DMS79 (cell line): Measurements from ENCODE around the gene VTI1A.
"Not testable (repeated sequence)": the region's sequence is repeated elsewhere in the genome, so short reads cannot be mapped to it uniquely, and the experiment has no call there.

Experiments used
- DNase-seq: peaks from one replicate; lab custom pipeline; 2025; lab: John Stamatoyannopoulos, UW

Gene VTI1A

GRCh38 chr10:112588225-112588990 lies 141.4 kb downstream of the VTI1A start:
- DNase-seq, result no peak

DNA sequence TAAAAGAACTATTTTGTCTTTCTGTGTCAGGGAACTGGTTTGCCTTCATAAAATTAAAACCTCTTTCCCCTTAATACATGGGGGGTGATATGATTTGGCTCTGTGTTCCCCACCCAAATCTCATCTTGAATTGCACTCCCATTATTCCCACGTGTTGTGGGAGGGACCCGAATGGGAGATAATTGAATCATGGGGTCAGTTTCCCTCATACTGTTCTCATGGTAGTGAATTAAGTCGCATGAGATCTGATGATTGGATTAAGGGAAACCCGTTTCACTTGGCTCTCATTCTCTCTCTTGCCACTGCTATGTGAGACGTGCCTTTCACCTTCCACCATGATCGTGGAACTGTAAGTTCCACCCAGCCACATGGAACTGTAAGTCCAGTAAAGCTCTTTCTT lies 142.1 kb downstream of the VTI1A start:
- no peak for DNase-seq

GRCh38 chr10:112590786-112591185 lies 143.8 kb downstream of the VTI1A start:
- DNase-seq, result not testable (repeated sequence)

DNA sequence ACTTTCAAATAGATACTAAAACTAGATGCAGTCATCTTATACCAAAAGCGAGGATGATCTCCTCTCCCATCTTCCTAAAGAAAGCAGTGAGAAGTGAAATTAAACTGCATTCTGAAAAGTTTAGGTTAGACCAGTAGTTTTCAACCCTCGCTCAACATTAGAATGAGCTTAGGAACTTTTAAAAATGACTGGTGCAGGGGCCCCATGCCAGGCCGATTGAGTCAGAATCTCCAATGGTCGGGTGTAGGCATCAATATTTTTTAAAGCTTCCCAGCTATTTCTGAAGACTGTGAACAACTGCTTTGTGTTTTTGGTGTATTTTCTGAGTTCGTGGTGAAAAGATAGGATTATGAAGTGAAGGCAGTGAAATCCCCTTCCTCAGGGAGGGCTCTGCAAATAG lies 146.0 kb downstream of the VTI1A start:
- DNase-seq, result no peak

- no peak for DNase-seq
Observed at GRCh38 chr10:112601214-112602090, 154.4 kb downstream of the VTI1A start.

GRCh38 chr10:112603062-112603461 lies 156.0 kb downstream of the VTI1A start:
- no peak for DNase-seq

DNA sequence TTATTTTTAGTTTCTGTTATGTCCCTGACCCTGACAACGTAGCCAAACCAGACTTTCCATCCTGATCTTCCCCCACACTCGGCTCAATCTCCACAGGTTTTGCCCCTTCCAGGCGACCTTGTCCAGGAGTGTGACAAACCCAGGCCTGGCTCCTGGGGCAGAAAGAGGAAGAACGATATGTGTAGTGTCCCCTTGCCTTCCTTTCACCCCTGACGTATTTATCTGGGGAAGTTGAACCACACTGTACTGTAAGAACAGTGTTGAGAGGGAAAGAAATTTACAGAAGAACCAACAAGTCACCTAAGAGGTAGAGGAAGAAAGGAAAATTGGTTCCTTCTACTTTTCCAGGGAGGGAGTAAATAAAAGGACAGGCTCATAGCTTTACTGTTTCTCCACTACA lies 158.0 kb downstream of the VTI1A start:
- DNase-seq, result no peak

DNA sequence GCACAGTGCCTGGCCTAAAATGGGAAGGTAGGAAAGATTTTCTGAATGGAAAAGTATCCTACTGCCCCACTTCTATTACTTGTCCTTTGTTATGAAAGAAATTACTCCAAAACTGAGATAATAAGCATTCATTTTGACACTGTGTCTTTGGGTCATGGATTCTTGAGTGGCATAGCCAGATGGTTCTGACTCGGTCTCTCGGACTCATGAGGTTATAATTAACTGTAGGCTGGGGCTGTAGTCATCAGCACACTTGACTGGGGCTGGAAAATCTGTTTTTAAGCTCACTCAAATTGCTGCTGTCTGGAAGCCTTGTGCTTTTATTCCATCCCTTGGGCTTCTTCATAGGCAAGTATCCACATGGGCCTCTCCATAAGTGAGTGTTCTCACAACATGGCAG lies 160.5 kb downstream of the VTI1A start:
- no peak for DNase-seq

DNA sequence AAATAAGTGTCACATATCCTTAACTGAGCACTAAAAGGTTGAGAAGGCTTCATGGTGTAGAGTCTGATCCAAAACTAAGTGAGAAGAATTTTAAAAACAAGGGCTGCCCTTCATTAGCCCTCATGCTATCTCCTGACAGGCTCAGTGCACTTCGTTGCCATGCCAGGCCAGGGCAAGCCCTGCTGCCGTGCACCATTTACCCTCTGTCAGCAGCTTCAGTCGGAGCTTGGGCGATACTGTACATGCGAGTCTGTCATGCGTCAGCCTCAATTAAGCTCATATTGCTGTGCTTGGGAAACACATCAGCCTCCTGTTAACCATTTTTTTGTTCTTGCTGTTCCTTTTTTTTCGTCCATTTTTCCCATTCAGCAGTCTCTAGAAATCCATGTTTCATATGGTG lies 166.6 kb downstream of the VTI1A start:
- DNase-seq, result no peak

GRCh38 chr10:112614072-112614471 lies 167.1 kb downstream of the VTI1A start:
- DNase-seq, result no peak

GRCh38 chr10:112614586-112614985 lies 167.6 kb downstream of the VTI1A start:
- no peak for DNase-seq

DNA sequence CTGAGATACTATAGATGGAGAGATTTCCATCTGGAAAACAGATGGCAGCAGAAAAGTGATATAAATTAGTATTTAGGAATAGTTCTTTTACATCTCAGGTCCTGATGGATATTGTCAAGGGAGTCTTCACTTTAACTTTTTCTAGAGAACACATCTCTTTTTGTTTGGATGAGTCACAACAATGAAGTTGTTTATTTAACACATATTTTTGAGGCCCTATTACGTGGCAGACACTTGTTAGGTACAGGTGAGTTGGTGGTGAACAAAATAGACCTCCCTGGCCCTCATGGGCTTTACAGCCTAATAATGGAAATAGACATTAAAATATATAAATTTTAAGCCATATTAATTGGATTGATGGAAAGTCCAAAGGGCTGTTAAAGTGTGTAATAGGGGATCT lies 168.3 kb downstream of the VTI1A start:
- no peak for DNase-seq

DNA sequence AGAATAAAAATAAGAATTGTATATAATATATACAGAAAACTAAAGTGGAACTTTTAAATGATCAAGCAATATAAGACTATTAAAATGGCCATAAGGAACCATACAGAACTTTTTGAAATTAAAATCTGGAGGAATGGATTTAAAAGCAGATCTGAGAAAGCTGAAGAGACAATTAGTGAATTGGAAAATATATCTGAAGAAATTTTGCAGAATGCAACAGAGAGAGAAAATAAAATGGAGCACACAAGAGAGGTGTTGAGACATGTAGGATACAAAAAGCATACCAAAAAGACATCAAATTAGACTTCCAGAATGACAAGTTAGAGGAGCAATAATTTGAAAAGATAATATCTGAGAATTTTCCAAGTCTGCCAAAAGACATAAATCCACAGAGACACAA lies 169.6 kb downstream of the VTI1A start:
- no peak for DNase-seq

- DNase-seq, result no peak
Observed at GRCh38 chr10:112618814-112619213, 171.8 kb downstream of the VTI1A start.

DNA sequence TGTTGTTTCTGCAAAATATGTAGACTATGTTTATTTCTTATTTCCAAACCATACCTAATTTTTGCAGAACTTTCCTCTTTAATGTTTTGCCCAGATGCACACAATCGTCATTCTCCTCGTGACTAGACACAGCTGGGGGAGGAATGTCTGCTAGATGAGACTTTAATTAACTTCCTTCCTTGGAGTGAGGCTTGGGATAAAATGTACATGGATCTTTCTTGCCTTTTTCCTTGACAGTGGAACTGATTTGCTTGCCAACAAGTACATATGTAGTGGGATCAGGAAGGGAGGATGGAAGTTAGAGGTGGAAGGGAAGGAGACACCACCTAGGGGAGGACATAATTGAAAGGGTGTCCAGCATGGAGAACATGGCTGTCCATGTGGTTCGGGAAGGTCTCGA lies 172.5 kb downstream of the VTI1A start:
- DNase-seq, result no peak

GRCh38 chr10:112622786-112623185 lies 175.8 kb downstream of the VTI1A start:
- no peak for DNase-seq

- no peak for DNase-seq
Observed at GRCh38 chr10:112624546-112625048, 177.6 kb downstream of the VTI1A start.

DNA sequence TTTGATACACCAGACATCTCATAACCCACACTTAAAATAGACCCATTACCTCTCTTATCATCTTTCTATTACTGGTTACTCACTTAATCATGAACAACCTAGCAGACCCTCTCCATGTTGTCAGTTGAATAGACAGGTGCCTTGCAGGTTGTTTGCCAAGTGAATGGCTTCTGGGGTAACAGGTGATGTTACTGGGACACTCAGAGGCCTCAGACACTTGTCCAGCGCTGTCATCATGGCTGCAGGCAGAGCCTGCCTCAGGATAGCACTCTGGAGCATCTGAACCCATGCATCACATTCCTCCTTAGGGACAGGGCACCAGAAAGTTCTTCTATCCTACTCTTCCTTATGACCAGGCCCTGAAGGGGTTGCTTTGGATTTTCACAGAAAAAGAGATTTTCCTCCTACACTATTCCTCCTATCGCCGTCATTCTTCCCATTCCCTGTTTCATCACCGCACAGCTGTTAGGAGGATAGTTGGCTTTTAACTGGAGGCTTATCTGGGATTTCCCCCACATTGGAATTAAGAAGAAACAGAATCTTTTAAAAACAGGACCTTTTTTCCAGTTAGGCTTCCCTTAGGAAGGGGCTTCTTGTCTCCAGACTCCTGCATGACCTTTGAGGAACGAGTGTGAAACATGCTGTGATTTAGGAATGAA lies 182.1 kb downstream of the VTI1A start:
- DNase-seq, result no peak

DNA sequence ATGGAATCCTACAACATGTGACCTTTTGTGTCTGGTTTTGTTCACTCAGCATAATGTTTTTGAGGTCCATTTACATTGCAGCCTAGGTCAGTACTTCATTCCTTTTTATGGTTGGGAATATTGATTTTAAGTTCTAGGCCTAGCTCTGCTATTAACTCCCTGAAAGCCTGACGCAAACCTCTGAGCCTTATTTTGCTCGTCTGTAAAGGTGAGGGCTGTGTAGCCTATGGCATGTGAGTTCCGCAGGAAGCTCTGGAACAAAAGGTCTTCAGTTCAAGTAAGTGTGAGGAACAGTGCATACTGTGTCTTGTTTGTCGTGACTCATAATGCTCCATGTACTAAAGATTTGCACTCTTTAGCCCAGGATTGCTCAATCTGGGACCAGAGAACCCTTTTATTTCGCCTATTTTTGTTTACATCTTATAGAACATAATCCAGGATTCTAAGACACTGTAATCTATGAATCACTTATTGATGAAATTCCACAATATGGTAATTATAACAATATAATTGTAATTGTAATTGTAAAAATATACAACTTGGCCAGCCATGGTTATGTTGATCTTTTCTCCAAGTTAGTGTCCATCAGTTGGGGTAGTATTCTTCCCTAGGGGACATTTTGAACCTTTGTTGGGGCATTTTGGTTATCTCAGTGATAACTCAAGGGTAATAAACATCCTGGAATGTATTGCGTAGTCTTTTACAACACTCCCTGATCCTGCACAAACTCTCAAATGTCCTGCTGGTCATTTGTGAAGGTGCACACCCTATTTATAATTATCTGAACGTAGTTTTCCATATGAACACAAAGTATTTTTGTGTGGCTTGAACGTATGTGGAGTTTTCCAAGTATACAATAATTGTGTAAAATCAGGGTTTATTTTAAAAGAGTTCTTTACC lies 184.7 kb downstream of the VTI1A start:
- DNase-seq, result no peak

- no peak for DNase-seq
Observed at GRCh38 chr10:112634096-112634830, 187.2 kb downstream of the VTI1A start.

GRCh38 chr10:112637901-112638300 lies 190.9 kb downstream of the VTI1A start:
- DNase-seq, result peak; percentile 0
